ENCODE results near the gene PPP2R2C. TPM values are rescaled to one million over a fixed set of nuclear protein-coding genes. Genes with fewer than 3 reads are reported as not detected.

Gene PPP2R2C
- total RNA-seq, 1 experiment from 2014 or later: 32.9 TPM

GRCh38 chr4:6288871-6289270 is 183.5 kb downstream of the PPP2R2C start (continued):
- no peak for TF ChIP-seq CEBPB (IDR thresholded peaks at IDR 0.05; ENCODE audit: low read depth)
- no peak for TF ChIP-seq REST (IDR thresholded peaks at IDR 0.05; ENCODE audit: low read depth)
- TF ChIP-seq RAD21 (IDR thresholded peaks at IDR 0.05; ENCODE audit: low read depth): no peak

- no peaks in the 10 kb centered on the region for H3K36me3 ChIP-seq (ENCODE audit: control insufficient read depth in 1 of 2, insufficient read depth in 2 of 2, low read length in 2 of 2)
- BruUV-seq (replicated peaks): no TSS peak
- no peak overlapping the region for H3K27ac ChIP-seq (ENCODE audit: low read depth, low read length)
- H3K9me2 ChIP-seq (ENCODE audit: insufficient read depth): no peaks in the 10 kb centered on the region
- intact Hi-C loops (cut with micrococcal nuclease): no loop called here
- no peak for TF ChIP-seq POLR2AphosphoS5 (IDR thresholded peaks at IDR 0.05; ENCODE audit: low read depth, low read length)
- H4K20me1 ChIP-seq (ENCODE audit: insufficient read depth): no peaks in the 10 kb centered on the region
- POLR2A ChIA-PET: no interaction called here
- H3K9me3 ChIP-seq (ENCODE audit: control insufficient read depth in 1 of 2, insufficient read depth in 1 of 2, low read depth in 1 of 2, low read length in 2 of 2): no peaks in the 10 kb centered on the region
- CTCF ChIA-PET: no interaction called here
- RAD21 ChIA-PET (ENCODE audit: low non-redundant PET in 1 of 2, low total read pairs in 2 of 2, uncharacterized antibody in 2 of 2, unreplicated experiment in 2 of 2): no interaction called here
- no peaks in the 10 kb centered on the region for H3K27me3 ChIP-seq (ENCODE audit: insufficient read depth, low read length)
- no peak overlapping the region for H3K4me3 ChIP-seq (replicated peaks in 1 of 2; ENCODE audit: low read depth in 1 of 2, low read length in 2 of 2)
- H3K9ac ChIP-seq (ENCODE audit: low read length): no peak overlapping the region
- no peak overlapping the region for H2AFZ ChIP-seq (ENCODE audit: low read depth, low read length, poor library complexity, severe bottlenecking)
- DNase-seq (ENCODE audit: low read depth, low spot score) (no peak), ATAC-seq (no peak)
- no peaks in the 10 kb centered on the region for H3K4me1 ChIP-seq (ENCODE audit: control insufficient read depth in 1 of 2, insufficient read depth in 2 of 2, low read length in 2 of 2)
- H3K79me2 ChIP-seq (ENCODE audit: insufficient read depth, low read length): no peaks in the 10 kb centered on the region
- H3K4me2 ChIP-seq (ENCODE audit: low read length): no peak overlapping the region
These were observed 184.1 kb downstream of the PPP2R2C start for GRCh38 chr4:6288342-6288741.

All from HCT116 (cell line).